Ramos (cell line): ENCODE measurements around the gene NFYC.

Experiments
- in situ Hi-C: fragments of 300-500 bp; cut with MboI; formaldehyde crosslinking; loops from one replicate; pipeline ENCODE4 v1.14.3; 2022; ENCODE audit warnings: low sequenced_read_pairs; ENCODE audit not compliant: unreplicated experiment

NFYC gene

GRCh38 chr1:40734882-40735628, 43.6 kb downstream of the NFYC start:
- in situ Hi-C loops: no loop called here

GRCh38 chr1:40736085-40736531, 44.6 kb downstream of the NFYC start:
- in situ Hi-C loops: no loop called here

- in situ Hi-C loops: no loop called here
These were observed 47.3 kb downstream of the NFYC start for GRCh38 chr1:40738831-40739230.

GRCh38 chr1:40739455-40740008, 48.0 kb downstream of the NFYC start:
- in situ Hi-C loops: no loop called here

GRCh38 chr1:40740039-40740996, 48.8 kb downstream of the NFYC start:
- in situ Hi-C loops: no loop called here

- in situ Hi-C loops: no loop called here
These were observed 49.7 kb downstream of the NFYC start for GRCh38 chr1:40740997-40741736.

- in situ Hi-C loops: no loop called here
These were observed 51.0 kb downstream of the NFYC start for GRCh38 chr1:40742363-40743061.

- in situ Hi-C loops: no loop called here
These were observed 51.9 kb downstream of the NFYC start for GRCh38 chr1:40743452-40743851.

- in situ Hi-C loops: no loop called here
These were observed 52.4 kb downstream of the NFYC start for GRCh38 chr1:40743860-40744259.

- in situ Hi-C loops: no loop called here
These were observed 53.7 kb downstream of the NFYC start for GRCh38 chr1:40745176-40745575.

GRCh38 chr1:40746344-40747090, 55.0 kb downstream of the NFYC start:
- in situ Hi-C loops: no loop called here

GRCh38 chr1:40748841-40749718, 57.6 kb downstream of the NFYC start:
- in situ Hi-C loops: no loop called here

- in situ Hi-C loops: no loop called here
These were observed 58.3 kb downstream of the NFYC start for GRCh38 chr1:40749817-40750216.

GRCh38 chr1:40750451-40750908, 59.0 kb downstream of the NFYC start:
- in situ Hi-C loops: no loop called here

GRCh38 chr1:40751802-40752201, 60.3 kb downstream of the NFYC start:
- in situ Hi-C loops: no loop called here

- in situ Hi-C loops: no loop called here
These were observed 61.8 kb downstream of the NFYC start for GRCh38 chr1:40753142-40753882.

GRCh38 chr1:40754201-40754600, 62.7 kb downstream of the NFYC start:
- in situ Hi-C loops: no loop called here
